Body of pancreas (tissue), 4 donors: ENCODE measurements around the gene KIF1C. TPM values are rescaled to one million over a fixed set of nuclear protein-coding genes. Genes with fewer than 3 reads are reported as not detected.
A peak's percentile ranks its signal among the peaks of the same experiment; 100 is the strongest.

Experiments used
- ATAC-seq: fragments of 150-250 bp; one replicate; pipeline ENCODE4 v1.9.1; 2016
- DNase-seq, 4 donors: peaks; one replicate each; pipeline ENCODE4 v3.0.0-alpha.2; 2019
- H3K27ac ChIP-seq, 4 donors: fragments of 200-600 bp; sonication (generic); 1 replicate in 3 of 4; 2 replicates in 1 of 4; pipeline versions ENCODE4 v1.5.1 to v1.6.1; 2016 to 2019; ENCODE audit warnings: mild to moderate bottlenecking in 1 of 4, mixed read lengths in 1 of 4, moderate library complexity in 1 of 4
- H3K27me3 ChIP-seq, 2 donors: fragments of 200-600 bp; sonication (generic); one replicate each; pipeline ENCODE4 v1.6.0; 2016; ENCODE audit warnings: mild to moderate bottlenecking in 1 of 2
- H3K36me3 ChIP-seq, 2 donors: fragments of 200-600 bp; sonication (generic); replicated peaks in 1 of 2; 2 replicates each; pipeline ENCODE4 v1.5.1; 2016; ENCODE audit warnings: low read depth in 2 of 2; ENCODE audit not compliant: insufficient read depth in 1 of 2
- H3K4me1 ChIP-seq: fragments of 200-600 bp; sonication (generic); one replicate; pipeline ENCODE4 v1.6.0; 2016
- H3K4me3 ChIP-seq, 2 donors: fragments of 200-600 bp; sonication (generic); 1 replicate in 1 of 2; 2 replicates in 1 of 2; pipeline ENCODE4 v1.5.1; 2016 to 2019
- H3K9me3 ChIP-seq, 3 donors: fragments of 200-600 bp; sonication (generic); 1 replicate in 2 of 3; 2 replicates in 1 of 3; pipeline ENCODE4 v1.5.1; 2016
- CTCF ChIP-seq, 7 experiments: fragments of 450-650 bp in 4 of 7; fragments of 200-600 bp in 3 of 7; sonication (generic) in 3 of 7; IDR thresholded peaks; one replicate each; pipeline ENCODE4 v1.5.1; 2016 to 2019; ENCODE audit warnings: antibody characterized with exemption in 7 of 7
- POLR2A ChIP-seq, 3 donors: fragments of 450-650 bp; IDR thresholded peaks; one replicate each; pipeline ENCODE4 v1.6.1; 2016; ENCODE audit warnings: antibody characterized with exemption in 3 of 3, mild to moderate bottlenecking in 2 of 3
- WGBS, 2 donors: methylation state at CpG; one replicate each; pipeline ENCODE4 v1.1.5; 2017; 5-methylcytosine and 5-hydroxymethylcytosine counted together
- intact Hi-C: fragments of 100-400 bp; cut with DNase I; formaldehyde crosslinking; loops from one replicate; pipeline ENCODE4 v1.15.1; 2023
- total RNA-seq, 2 donors: library from RNA; depleted of rRNA; stranded (reverse); fragments of >200 nt; gene quantifications; one replicate each; pipeline ENCODE4 v1.1.0, GENCODE V29; 2016

KIF1C gene
- total RNA-seq, 2 donors from 2014 or later: 43.1 to 54.4 TPM

- peak; percentile 39 for ATAC-seq
- no peaks in the 10 kb centered on the region for H3K9me3 ChIP-seq
- H3K27ac ChIP-seq: peak overlapping the region; percentile 93 to 99 (median 96)
- peaks cover 28% of the 10 kb centered on the region for H3K4me1 ChIP-seq
- intact Hi-C loops: no loop called here
- peak; percentile 48 to 59 (median 56) for DNase-seq
- WGBS, 2 donors: 21 to 23% methylated on average over 19 to 38 of the region's 52 CpGs
- H3K36me3 ChIP-seq: no peaks in the 10 kb centered on the region
- H3K4me3 ChIP-seq: peak overlapping the region in 1 of 2 donors; percentile 61
- no peak for TF ChIP-seq CTCF (IDR thresholded peaks at IDR 0.05)
- TF ChIP-seq POLR2A (IDR thresholded peaks at IDR 0.05): peak in 1 of 3 donors; percentile 44
- H3K27me3 ChIP-seq: no peaks in the 10 kb centered on the region
These were observed 47.5 kb upstream of the KIF1C start for GRCh38 chr17:4950075-4950745.

GRCh38 chr17:4950746-4951204 lies 47.0 kb upstream of the KIF1C start, which contains the start of gene ENO3:
ENO3 (plus strand) TSS chr17:4951119; CDS start chr17:4951830, 711 bp downstream.
- no peak for DNase-seq
- no peak for TF ChIP-seq POLR2A (IDR thresholded peaks at IDR 0.05)
- no peak for TF ChIP-seq CTCF (IDR thresholded peaks at IDR 0.05)
- 51 to 65% methylated on average over 7 of the region's 7 CpGs for WGBS, 2 donors

GRCh38 chr17:4951486-4951885 lies 46.3 kb upstream of the KIF1C start:
- H3K4me3 ChIP-seq: no peak overlapping the region
- H3K36me3 ChIP-seq: no peaks in the 10 kb centered on the region
- H3K27me3 ChIP-seq: no peaks in the 10 kb centered on the region
- DNase-seq (no peak), ATAC-seq (no peak)
- intact Hi-C loops: no loop called here
- H3K27ac ChIP-seq: no peak overlapping the region
- no peaks in the 10 kb centered on the region for H3K9me3 ChIP-seq
- peaks cover 15% of the 10 kb centered on the region for H3K4me1 ChIP-seq
- 67 to 92% methylated on average over 3 of the region's 3 CpGs for WGBS, 2 donors
- TF ChIP-seq CTCF (IDR thresholded peaks at IDR 0.05) (no peak), POLR2A (IDR thresholded peaks at IDR 0.05) (no peak)

More at GRCh38 chr17:4950746-4951204, 47.0 kb upstream of the KIF1C start, which contains the start of gene ENO3:
- Histone ChIP-seq H3K4me3 (peak within 1 kb of the TSS in 1 of 2 donors; percentile 61), H3K27ac (peak within 1 kb of the TSS; percentile 93 to 99 (median 96)), H3K36me3 (no peaks in the 10 kb centered on the region), H3K27me3 (no peaks in the 10 kb centered on the region), H3K9me3 (no peaks in the 10 kb centered on the region), H3K4me1 (peaks cover 22% of the 10 kb centered on the region)
- intact Hi-C loops: no loop called here
- no peak for ATAC-seq

GRCh38 chr17:4953451-4953961 lies 44.2 kb upstream of the KIF1C start:
- TF ChIP-seq CTCF (IDR thresholded peaks at IDR 0.05) (no peak), POLR2A (IDR thresholded peaks at IDR 0.05) (no peak)
- no peak for DNase-seq

More at GRCh38 chr17:4953451-4953961, 44.2 kb upstream of the KIF1C start:
- no peak overlapping the region for H3K27ac ChIP-seq
- H3K9me3 ChIP-seq: no peaks in the 10 kb centered on the region
- WGBS, 2 donors: 69 to 77% methylated on average over 14 of the region's 14 CpGs
- intact Hi-C loops: no loop called here
- no peak for ATAC-seq
- H3K27me3 ChIP-seq: no peaks in the 10 kb centered on the region
- peaks cover 9% of the 10 kb centered on the region for H3K4me1 ChIP-seq
- no peaks in the 10 kb centered on the region for H3K36me3 ChIP-seq
- H3K4me3 ChIP-seq: no peak overlapping the region
